Measurements from ENCODE around the gene COPB2.

GRCh38 chr3:139323146-139323545 lies 66.3 kb downstream of the COPB2 start:
- TF ChIP-seq, protein P1, sequence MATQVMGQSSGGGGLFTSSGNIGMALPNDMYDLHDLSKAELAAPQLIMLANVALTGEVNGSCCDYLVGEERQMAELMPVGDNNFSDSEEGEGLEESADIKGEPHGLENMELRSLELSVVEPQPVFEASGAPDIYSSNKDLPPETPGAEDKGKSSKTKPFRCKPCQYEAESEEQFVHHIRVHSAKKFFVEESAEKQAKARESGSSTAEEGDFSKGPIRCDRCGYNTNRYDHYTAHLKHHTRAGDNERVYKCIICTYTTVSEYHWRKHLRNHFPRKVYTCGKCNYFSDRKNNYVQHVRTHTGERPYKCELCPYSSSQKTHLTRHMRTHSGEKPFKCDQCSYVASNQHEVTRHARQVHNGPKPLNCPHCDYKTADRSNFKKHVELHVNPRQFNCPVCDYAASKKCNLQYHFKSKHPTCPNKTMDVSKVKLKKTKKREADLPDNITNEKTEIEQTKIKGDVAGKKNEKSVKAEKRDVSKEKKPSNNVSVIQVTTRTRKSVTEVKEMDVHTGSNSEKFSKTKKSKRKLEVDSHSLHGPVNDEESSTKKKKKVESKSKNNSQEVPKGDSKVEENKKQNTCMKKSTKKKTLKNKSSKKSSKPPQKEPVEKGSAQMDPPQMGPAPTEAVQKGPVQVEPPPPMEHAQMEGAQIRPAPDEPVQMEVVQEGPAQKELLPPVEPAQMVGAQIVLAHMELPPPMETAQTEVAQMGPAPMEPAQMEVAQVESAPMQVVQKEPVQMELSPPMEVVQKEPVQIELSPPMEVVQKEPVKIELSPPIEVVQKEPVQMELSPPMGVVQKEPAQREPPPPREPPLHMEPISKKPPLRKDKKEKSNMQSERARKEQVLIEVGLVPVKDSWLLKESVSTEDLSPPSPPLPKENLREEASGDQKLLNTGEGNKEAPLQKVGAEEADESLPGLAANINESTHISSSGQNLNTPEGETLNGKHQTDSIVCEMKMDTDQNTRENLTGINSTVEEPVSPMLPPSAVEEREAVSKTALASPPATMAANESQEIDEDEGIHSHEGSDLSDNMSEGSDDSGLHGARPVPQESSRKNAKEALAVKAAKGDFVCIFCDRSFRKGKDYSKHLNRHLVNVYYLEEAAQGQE (IDR thresholded peaks at IDR 0.05; ENCODE audit: low read depth): no peak
- TF ChIP-seq, protein P2, sequence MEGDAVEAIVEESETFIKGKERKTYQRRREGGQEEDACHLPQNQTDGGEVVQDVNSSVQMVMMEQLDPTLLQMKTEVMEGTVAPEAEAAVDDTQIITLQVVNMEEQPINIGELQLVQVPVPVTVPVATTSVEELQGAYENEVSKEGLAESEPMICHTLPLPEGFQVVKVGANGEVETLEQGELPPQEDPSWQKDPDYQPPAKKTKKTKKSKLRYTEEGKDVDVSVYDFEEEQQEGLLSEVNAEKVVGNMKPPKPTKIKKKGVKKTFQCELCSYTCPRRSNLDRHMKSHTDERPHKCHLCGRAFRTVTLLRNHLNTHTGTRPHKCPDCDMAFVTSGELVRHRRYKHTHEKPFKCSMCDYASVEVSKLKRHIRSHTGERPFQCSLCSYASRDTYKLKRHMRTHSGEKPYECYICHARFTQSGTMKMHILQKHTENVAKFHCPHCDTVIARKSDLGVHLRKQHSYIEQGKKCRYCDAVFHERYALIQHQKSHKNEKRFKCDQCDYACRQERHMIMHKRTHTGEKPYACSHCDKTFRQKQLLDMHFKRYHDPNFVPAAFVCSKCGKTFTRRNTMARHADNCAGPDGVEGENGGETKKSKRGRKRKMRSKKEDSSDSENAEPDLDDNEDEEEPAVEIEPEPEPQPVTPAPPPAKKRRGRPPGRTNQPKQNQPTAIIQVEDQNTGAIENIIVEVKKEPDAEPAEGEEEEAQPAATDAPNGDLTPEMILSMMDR (IDR thresholded peaks at IDR 0.05 in 2 of 3, conservative IDR thresholded peaks at IDR 0.05 in 1 of 3; ENCODE audit: borderline replicate concordance in 1 of 3, insufficient read depth in 1 of 3, low read depth in 2 of 3, low read length in 2 of 3): no peak
- TF ChIP-seq EZH2 (IDR thresholded peaks at IDR 0.05) (no peak), ZBTB33 (IDR thresholded peaks at IDR 0.05; ENCODE audit: extremely low read depth, insufficient replicate concordance, low read length) (no peak), RAD21 (IDR thresholded peaks at IDR 0.05; ENCODE audit: low read depth) (no peak), POLR2AphosphoS5 (IDR thresholded peaks at IDR 0.05; ENCODE audit: low read depth, low read length) (no peak), SRF (IDR thresholded peaks at IDR 0.05; ENCODE audit: low read depth) (no peak), TCF7L2 (IDR thresholded peaks at IDR 0.05; ENCODE audit: borderline replicate concordance, extremely low read depth, insufficient read depth, insufficient read length) (no peak), POLR2A (IDR thresholded peaks at IDR 0.05; ENCODE audit: borderline replicate concordance, extremely low read depth, insufficient read depth, insufficient read length) (no peak)
